ENCODE data around the gene ZC3H8. TPM values are rescaled to one million over a fixed set of nuclear protein-coding genes. Genes with fewer than 3 reads are reported as not detected.

The ZC3H8 gene
- total RNA-seq, 4 donors from 2014 or later, result 1.8 to 42.0 (median 10.2) TPM

GRCh38 chr2:112251271-112251670 is 3.6 kb downstream of the ZC3H8 start:
- Histone ChIP-seq H3K4me1 (no peaks in the 10 kb centered on the region), H3K9me3 (no peaks in the 10 kb centered on the region), H3K4me3 (no peak overlapping the region), H3K27me3 (no peaks in the 10 kb centered on the region), H3K36me3 (no peaks in the 10 kb centered on the region), H3K27ac (no peak overlapping the region)
- no peak for DNase-seq
- TF ChIP-seq CTCF (IDR thresholded peaks at IDR 0.05) (no peak), POLR2A (IDR thresholded peaks at IDR 0.05) (no peak)
- intact Hi-C loops (cut with DNase I; ENCODE audit: low total_unique reads), result no loop called here

- no peaks in the 10 kb centered on the region for H3K27me3 ChIP-seq
- intact Hi-C loops (cut with DNase I; ENCODE audit: low total_unique reads), result no loop called here
- no peaks in the 10 kb centered on the region for H3K36me3 ChIP-seq
- TF ChIP-seq POLR2A (IDR thresholded peaks at IDR 0.05) (no peak), CTCF (IDR thresholded peaks at IDR 0.05) (no peak)
- no peak overlapping the region for H3K4me3 ChIP-seq
- no peak for DNase-seq
- H3K9me3 ChIP-seq, result no peaks in the 10 kb centered on the region
- no peaks in the 10 kb centered on the region for H3K4me1 ChIP-seq
- no peak overlapping the region for H3K27ac ChIP-seq
Observed at GRCh38 chr2:112244854-112245253, 10.0 kb downstream of the ZC3H8 start.

GRCh38 chr2:112243233-112243632 is 11.6 kb downstream of the ZC3H8 start:
- Histone ChIP-seq H3K27ac (no peak overlapping the region), H3K36me3 (no peaks in the 10 kb centered on the region), H3K9me3 (no peaks in the 10 kb centered on the region), H3K4me3 (no peak overlapping the region), H3K4me1 (no peaks in the 10 kb centered on the region), H3K27me3 (no peaks in the 10 kb centered on the region)
- DNase-seq, result no peak
- intact Hi-C loops (cut with DNase I; ENCODE audit: low total_unique reads), result no loop called here
- TF ChIP-seq CTCF (IDR thresholded peaks at IDR 0.05), result no peak
- TF ChIP-seq POLR2A (IDR thresholded peaks at IDR 0.05), result no peak

- intact Hi-C loops (cut with DNase I; ENCODE audit: low total_unique reads), result no loop called here
- H3K27me3 ChIP-seq, result no peaks in the 10 kb centered on the region
- no peak for DNase-seq
- H3K9me3 ChIP-seq, result no peaks in the 10 kb centered on the region
- no peaks in the 10 kb centered on the region for H3K36me3 ChIP-seq
- H3K4me1 ChIP-seq, result no peaks in the 10 kb centered on the region
- TF ChIP-seq CTCF (IDR thresholded peaks at IDR 0.05) (no peak), POLR2A (IDR thresholded peaks at IDR 0.05) (no peak)
- no peak overlapping the region for H3K27ac ChIP-seq
- no peak overlapping the region for H3K4me3 ChIP-seq
Observed at GRCh38 chr2:112242384-112242783, 12.5 kb downstream of the ZC3H8 start.

GRCh38 chr2:112239862-112240261 is 15.0 kb downstream of the ZC3H8 start:
- intact Hi-C loops (cut with DNase I; ENCODE audit: low total_unique reads), result no loop called here

GRCh38 chr2:112230371-112230770 is 24.5 kb downstream of the ZC3H8 start:
- intact Hi-C loops (cut with DNase I; ENCODE audit: low total_unique reads), result no loop called here
- no peak for DNase-seq
- no peaks in the 10 kb centered on the region for H3K4me1 ChIP-seq
- no peak overlapping the region for H3K4me3 ChIP-seq
- no peaks in the 10 kb centered on the region for H3K9me3 ChIP-seq
- no peak overlapping the region for H3K27ac ChIP-seq
- TF ChIP-seq POLR2A (IDR thresholded peaks at IDR 0.05) (no peak), CTCF (IDR thresholded peaks at IDR 0.05) (no peak)
- H3K27me3 ChIP-seq, result no peaks in the 10 kb centered on the region
- no peaks in the 10 kb centered on the region for H3K36me3 ChIP-seq

More at GRCh38 chr2:112239862-112240261, 15.0 kb downstream of the ZC3H8 start:
- Histone ChIP-seq H3K27ac (no peak overlapping the region), H3K9me3 (no peaks in the 10 kb centered on the region), H3K4me3 (no peak overlapping the region), H3K36me3 (no peaks in the 10 kb centered on the region), H3K27me3 (no peaks in the 10 kb centered on the region), H3K4me1 (no peaks in the 10 kb centered on the region)
- DNase-seq, result no peak
- TF ChIP-seq POLR2A (IDR thresholded peaks at IDR 0.05), result no peak
